Heart right ventricle (tissue), 16 donors: ENCODE measurements around the gene PTPRN2. TPM values are rescaled to one million over a fixed set of nuclear protein-coding genes. Genes with fewer than 3 reads are reported as not detected.

Experiments
- ATAC-seq, 8 donors: fragments of 200-7000 bp; cut with Tn5 transposase; one replicate each; pipeline ENCODE4 v1.9.1; 2020; ENCODE audit warnings: mild to moderate bottlenecking in 8 of 8, moderate library complexity in 8 of 8, moderate number of reproducible peaks in 1 of 8
- DNase-seq, 2 donors: peaks; one replicate each; pipeline ENCODE4 v3.0.0-alpha.2; 2020
- H3K27ac ChIP-seq, 10 donors: fragments of 200-600 bp; sonication (generic) in 2 of 10; one replicate each; pipeline versions ENCODE4 v1.5.0 to v1.8.0; 2020 to 2022; ENCODE audit warnings: mild to moderate bottlenecking in 3 of 10
- H3K27me3 ChIP-seq, 7 donors: fragments of 200-600 bp; one replicate each; pipeline ENCODE4 v1.8.0; 2021 to 2022; ENCODE audit warnings: mild to moderate bottlenecking in 2 of 7
- H3K36me3 ChIP-seq, 9 donors: fragments of 200-600 bp; sonication (generic) in 1 of 9; one replicate each; pipeline versions ENCODE4 v1.5.0 to v1.8.0; 2020 to 2022; ENCODE audit warnings: mild to moderate bottlenecking in 2 of 9
- H3K4me1 ChIP-seq, 9 donors: fragments of 200-600 bp; sonication (generic) in 1 of 9; one replicate each; pipeline versions ENCODE4 v1.5.0 to v1.8.0; 2020 to 2022; ENCODE audit warnings: mild to moderate bottlenecking in 4 of 9
- H3K4me3 ChIP-seq, 10 donors: fragments of 200-600 bp; sonication (generic) in 2 of 10; one replicate each; pipeline versions ENCODE4 v1.5.0 to v1.8.0; 2020 to 2022; ENCODE audit warnings: mild to moderate bottlenecking in 7 of 10, moderate library complexity in 2 of 10
- H3K9me3 ChIP-seq, 11 donors: fragments of 200-600 bp in 10 of 11; sonication (generic) in 2 of 11; one replicate each; pipeline versions ENCODE4 v1.5.0 to v1.8.0; 2013 to 2022; ENCODE audit warnings: mild to moderate bottlenecking in 2 of 11, control low read depth in 1 of 11, moderate library complexity in 1 of 11
- WGBS, 2 donors: extraction: QIAGEN DNeasy Blood & Tissue Kit; methylation state at CpG; one replicate each; pipeline ENCODE4 v1.1.7; 2013; ENCODE audit warnings: inconsistent platforms in 1 of 2; 5-methylcytosine and 5-hydroxymethylcytosine counted together
- intact Hi-C, 10 donors: fragments of 100-400 bp; cut with DNase I; formaldehyde crosslinking; loops; one replicate each; pipeline versions ENCODE4 v1.11.1 to v1.14.2; 2022
- polyA plus RNA-seq, 2 donors: library from polyadenylated mRNA; stranded (reverse); fragments of 200-250 nt; gene quantifications; one replicate each; pipeline ENCODE4 v1.2.3, GENCODE V29; 2013
- total RNA-seq, 10 donors: library from RNA; stranded (reverse); fragmentation: NEBNext Ultra II Directional in 3 of 10; extraction: Animal tissue kit (Norgen Biotek cat#: 25700) in 3 of 10; gene quantifications; one replicate each; pipeline versions ENCODE4 v1.2.1 to v1.2.4, GENCODE V29; 2021 to 2023
- TF ChIP-seq, protein P1 (sequence below), 9 donors: fragments of 200-600 bp; sonication (generic) in 2 of 9; IDR thresholded peaks; one replicate each; pipeline versions ENCODE4 v1.5.0 to v1.8.0; 2021 to 2022; ENCODE audit warnings: antibody characterized with exemption in 9 of 9, mild to moderate bottlenecking in 5 of 9, moderate library complexity in 1 of 9
- donor health status: Arrhythmogenic right ventricular cardiomyopathy.
- donor health status: ischemic (EF 13 %, LVEDD 7.1; RV severe dilation, severe dysfunction).
- donor health status: healthy with polysubstance abuse.
- donor health status: DM: no; HTN: yes; CAD: no.
- donor health status: DM: no; HTN: no; CAD: no.
- donor health status: ischemic (EF 25% LVEDD 6.9; RV normal size, moderate dysfunction).
- donor health status: ischemic (EF 25% LVEDD 5.7; RV mildly dilated, moderate dysfunction).
- donor health status: healthy.
- donor health status: DM: yes; HTN: yes; CAD: no.
- donor health status: Ischemic cardiomyopathy.
- donor health status: ischemic (EF 35%, LVEDD 5.7; RV mildly dilated, moderate dysfunction).
- donor health status: nonischemic (EF 11% LVEDD 7.7; RV severe dilation, severe dysfunction).
- donor health status: DM: yes; HTN: yes; CAD: no.
- donor health status: PGD.
- donor health status: ischemic (EF 29% LVEDD 5.4; RV normal size, mild dysfunction).
- donor health status: nonischemic (EF 23%, LVEDD 6.1; RV moderate dilation, normal function).

Gene PTPRN2
- total and polyA plus RNA-seq, 12 donors: 0.82 to 1.8 (median 1.3) TPM

DNA sequence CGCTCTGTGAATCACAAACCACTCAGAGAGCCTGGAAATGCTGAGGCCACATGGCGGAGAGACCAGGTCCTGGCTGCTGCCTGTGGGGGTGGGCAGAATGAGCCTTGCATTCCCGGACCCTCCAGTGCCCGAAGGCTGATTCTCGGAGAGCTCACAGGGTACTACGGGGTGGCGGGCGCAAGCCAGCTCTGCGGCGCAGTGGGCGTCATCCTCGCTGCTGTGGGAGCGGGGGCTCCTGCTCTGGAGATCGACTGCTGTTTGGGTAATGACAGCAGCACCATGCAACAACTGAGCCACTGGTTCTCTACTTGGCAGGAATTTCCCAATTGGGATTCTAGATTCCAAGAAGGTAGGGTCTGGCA lies 108.0 kb downstream of the PTPRN2 start:
- intact Hi-C loops: no loop called here
- Histone ChIP-seq H3K27ac (no peak overlapping the region), H3K4me1 (no peaks in the 10 kb centered on the region), H3K9me3 (peaks cover 0 to 10% (median 0%) of the 10 kb centered on the region in 11 donors), H3K4me3 (no peak overlapping the region), H3K36me3 (no peaks in the 10 kb centered on the region), H3K27me3 (peaks cover 0 to 19% (median 6%) of the 10 kb centered on the region in 7 donors)
- ATAC-seq: no peak
- DNase-seq: no peak
- WGBS, 2 donors: 91 to 92% methylated on average over 14 of the region's 14 CpGs
- TF ChIP-seq, protein P1, sequence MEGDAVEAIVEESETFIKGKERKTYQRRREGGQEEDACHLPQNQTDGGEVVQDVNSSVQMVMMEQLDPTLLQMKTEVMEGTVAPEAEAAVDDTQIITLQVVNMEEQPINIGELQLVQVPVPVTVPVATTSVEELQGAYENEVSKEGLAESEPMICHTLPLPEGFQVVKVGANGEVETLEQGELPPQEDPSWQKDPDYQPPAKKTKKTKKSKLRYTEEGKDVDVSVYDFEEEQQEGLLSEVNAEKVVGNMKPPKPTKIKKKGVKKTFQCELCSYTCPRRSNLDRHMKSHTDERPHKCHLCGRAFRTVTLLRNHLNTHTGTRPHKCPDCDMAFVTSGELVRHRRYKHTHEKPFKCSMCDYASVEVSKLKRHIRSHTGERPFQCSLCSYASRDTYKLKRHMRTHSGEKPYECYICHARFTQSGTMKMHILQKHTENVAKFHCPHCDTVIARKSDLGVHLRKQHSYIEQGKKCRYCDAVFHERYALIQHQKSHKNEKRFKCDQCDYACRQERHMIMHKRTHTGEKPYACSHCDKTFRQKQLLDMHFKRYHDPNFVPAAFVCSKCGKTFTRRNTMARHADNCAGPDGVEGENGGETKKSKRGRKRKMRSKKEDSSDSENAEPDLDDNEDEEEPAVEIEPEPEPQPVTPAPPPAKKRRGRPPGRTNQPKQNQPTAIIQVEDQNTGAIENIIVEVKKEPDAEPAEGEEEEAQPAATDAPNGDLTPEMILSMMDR (IDR thresholded peaks at IDR 0.05): no peak

- ATAC-seq (no peak), DNase-seq (no peak)
- Histone ChIP-seq H3K27me3 (peaks cover 0 to 21% (median 8%) of the 10 kb centered on the region in 7 donors), H3K9me3 (peaks cover 0 to 10% (median 0%) of the 10 kb centered on the region in 11 donors), H3K4me3 (no peak overlapping the region), H3K36me3 (no peaks in the 10 kb centered on the region), H3K27ac (no peak overlapping the region), H3K4me1 (no peaks in the 10 kb centered on the region)
- TF ChIP-seq, protein P1 (IDR thresholded peaks at IDR 0.05): no peak
- intact Hi-C loops: no loop called here
- WGBS, 2 donors: 70% methylated on average over 20 of the region's 20 CpGs
These were observed 108.5 kb downstream of the PTPRN2 start for GRCh38 chr7:158479021-158479663.

- H3K27me3 ChIP-seq: peaks cover 0 to 30% (median 12%) of the 10 kb centered on the region in 7 donors
- ATAC-seq (peak in 1 of 8 donors; percentile 22), DNase-seq (no peak)
- no peak overlapping the region for H3K27ac ChIP-seq
- TF ChIP-seq, protein P1 (IDR thresholded peaks at IDR 0.05): no peak
- no peaks in the 10 kb centered on the region for H3K36me3 ChIP-seq
- no peaks in the 10 kb centered on the region for H3K4me1 ChIP-seq
- intact Hi-C loops: no loop called here
- H3K4me3 ChIP-seq: no peak overlapping the region
- 78 to 82% methylated on average over 13 of the region's 13 CpGs for WGBS, 2 donors
- H3K9me3 ChIP-seq: peaks cover 0 to 10% (median 0%) of the 10 kb centered on the region in 11 donors
These were observed 109.8 kb downstream of the PTPRN2 start for GRCh38 chr7:158477866-158478265.

- intact Hi-C loops: no loop called here
- DNase-seq (no peak), ATAC-seq (no peak)
- TF ChIP-seq, protein P1 (IDR thresholded peaks at IDR 0.05): no peak
- Histone ChIP-seq H3K4me3 (no peak overlapping the region), H3K9me3 (peaks cover 0 to 10% (median 0%) of the 10 kb centered on the region in 11 donors), H3K27me3 (peaks cover 0 to 34% (median 15%) of the 10 kb centered on the region in 7 donors), H3K4me1 (no peaks in the 10 kb centered on the region), H3K27ac (no peak overlapping the region), H3K36me3 (no peaks in the 10 kb centered on the region)
- WGBS, 2 donors: 73 to 80% methylated on average over 24 of the region's 24 CpGs
These were observed 111.2 kb downstream of the PTPRN2 start for GRCh38 chr7:158476331-158476932.
